HL-60/S4 treated with phorbol 12-myristate 13-acetate at 8.2 ng/mL for 4 days and 3 days (cell line): ENCODE data around the gene ELP5.

Source experiments
- in situ Hi-C: fragments of 300-500 bp; cut with MboI; formaldehyde crosslinking; loops from 2 replicates; pipeline ENCODE4 v1.15.0; 2022; ENCODE audit warnings: low sequenced_read_pairs

Gene ELP5

DNA sequence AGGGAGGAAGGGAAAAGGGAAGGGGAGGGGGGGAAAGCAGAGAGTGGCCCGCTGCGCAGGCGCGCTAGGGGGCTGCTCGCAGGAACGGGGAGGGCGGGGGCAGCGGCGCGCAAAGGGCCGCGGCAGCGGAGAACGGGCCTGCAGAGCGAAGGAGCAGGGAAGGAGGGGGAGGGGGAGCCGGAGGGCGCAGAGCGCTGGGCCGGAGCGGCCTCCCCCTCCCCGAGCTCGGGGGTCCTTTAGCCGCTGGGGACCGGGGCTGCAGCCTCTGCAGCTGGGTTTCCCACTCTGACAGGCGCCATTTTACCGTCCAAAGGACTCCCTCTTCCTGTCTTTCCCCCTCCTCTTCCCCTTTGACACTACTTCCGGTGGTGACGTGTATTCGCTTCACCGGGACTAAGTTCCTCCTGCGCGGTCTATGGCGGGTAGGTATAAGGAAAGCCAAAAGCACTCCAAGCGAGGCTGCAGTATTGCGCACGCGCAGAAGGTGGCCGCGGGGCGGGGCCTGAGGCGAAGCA is 297 bp upstream of the ELP5 start, which contains the start of gene CTDNEP1:
Gene CTDNEP1 (minus strand): TSS at position 74 of the 515 bp plus-strand sequence. CDS start 438 bp downstream, outside the sequence.
- in situ Hi-C loops, result no loop called here

DNA sequence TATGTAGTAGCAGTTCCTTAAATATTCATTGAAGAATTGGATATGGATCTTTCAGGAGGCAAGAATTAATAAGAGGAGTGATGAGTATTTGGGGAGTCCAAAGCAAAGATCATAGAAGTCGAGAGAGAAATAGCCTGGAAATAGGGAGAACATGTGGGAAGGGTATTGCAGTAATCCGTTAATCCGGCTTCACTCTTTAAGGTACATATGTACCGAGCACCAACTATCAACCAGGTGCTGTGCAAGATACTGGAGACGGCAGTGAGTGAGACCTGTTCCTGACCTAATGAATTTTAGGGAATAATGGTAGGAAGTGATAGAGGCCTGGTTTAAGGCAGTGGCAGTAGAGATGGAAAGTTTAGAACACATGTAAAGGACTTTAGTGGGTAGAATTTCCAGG is 1.1 kb downstream of the ELP5 start:
- in situ Hi-C loops, result no loop called here

DNA sequence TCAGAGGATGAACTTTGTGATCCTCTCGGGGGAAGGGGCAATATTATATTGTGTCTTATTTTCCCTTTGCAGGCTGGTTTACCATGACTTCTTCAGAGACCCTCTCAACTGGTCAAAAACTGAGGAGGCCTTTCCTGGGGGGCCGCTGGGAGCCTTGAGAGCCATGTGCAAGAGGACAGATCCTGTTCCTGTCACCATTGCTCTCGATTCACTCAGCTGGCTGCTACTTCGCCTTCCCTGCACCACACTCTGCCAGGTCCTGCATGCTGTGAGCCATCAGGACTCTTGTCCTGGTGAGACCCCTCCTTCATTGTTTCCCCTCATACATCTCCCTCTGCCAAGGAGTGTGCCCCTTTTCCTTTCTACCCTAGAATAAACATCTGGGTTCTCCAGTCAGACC is 2.5 kb downstream of the ELP5 start:
- in situ Hi-C loops, result no loop called here

DNA sequence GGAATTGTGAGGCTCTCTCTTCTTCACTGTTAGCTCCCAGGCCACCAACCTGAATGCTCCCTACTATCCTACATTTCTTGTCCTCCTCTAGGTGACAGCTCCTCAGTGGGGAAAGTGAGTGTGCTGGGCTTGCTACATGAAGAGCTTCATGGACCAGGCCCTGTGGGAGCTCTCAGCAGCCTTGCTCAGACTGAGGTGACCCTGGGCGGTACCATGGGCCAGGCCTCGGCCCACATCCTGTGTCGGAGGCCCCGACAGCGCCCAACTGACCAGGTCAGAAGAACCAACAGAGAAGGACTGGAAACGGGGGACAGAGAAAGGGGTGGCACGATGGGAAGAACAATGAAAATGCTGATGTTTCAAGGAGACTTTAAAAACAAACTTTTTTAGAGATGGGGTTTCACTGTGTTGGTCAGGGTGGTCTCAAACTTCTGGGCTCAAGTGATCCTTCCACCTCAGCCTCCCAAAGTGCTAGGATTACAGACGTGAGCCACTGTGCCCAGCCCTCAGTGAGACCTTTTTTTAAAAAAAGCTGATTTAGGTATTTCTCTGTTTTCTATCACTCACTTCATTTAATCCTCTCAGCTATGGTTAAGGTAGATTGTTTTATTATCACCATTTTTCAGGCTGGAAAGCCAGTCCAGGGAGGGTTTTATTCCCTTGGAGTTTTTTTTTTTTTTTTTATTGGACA is 4.9 kb downstream of the ELP5 start:
- in situ Hi-C loops, result no loop called here

DNA sequence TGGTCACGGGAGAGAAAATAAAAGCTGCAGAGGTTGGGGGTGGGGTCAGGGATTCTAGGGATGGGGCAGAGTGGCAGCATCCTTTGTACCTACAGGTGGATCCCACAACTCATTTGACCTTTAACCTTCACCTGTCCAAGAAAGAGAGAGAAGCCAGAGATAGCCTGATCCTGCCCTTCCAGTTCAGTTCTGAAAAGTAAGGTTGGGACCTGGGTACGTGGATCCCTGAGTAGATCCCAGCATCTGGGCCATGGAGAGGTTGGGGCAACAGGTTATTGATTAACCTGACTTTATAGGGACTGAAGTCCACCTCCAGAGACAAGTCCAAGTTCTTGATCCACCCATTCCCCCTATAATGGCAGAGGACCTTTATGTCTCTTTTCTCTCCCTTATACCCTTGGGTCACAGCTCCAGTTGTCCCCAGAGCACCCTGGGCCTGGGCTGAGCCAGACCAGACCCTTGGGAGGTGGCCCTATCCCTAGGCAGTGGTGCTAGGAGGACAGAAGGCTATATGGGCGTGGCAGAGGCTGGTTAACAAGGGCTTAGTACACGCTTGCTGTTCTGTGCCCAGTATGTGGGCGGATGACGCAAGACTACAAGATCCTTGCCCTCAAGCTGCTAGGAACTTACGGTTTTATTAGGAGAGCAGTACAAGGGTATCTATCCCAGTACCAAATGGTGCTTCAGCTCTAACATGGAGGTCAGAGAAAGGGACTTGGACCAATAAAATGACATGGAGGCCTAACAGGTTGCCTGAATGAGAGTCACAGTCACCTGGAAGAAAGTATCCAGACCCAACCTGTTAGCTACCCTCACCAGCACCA is 6.9 kb downstream of the ELP5 start:
- in situ Hi-C loops, result no loop called here

DNA sequence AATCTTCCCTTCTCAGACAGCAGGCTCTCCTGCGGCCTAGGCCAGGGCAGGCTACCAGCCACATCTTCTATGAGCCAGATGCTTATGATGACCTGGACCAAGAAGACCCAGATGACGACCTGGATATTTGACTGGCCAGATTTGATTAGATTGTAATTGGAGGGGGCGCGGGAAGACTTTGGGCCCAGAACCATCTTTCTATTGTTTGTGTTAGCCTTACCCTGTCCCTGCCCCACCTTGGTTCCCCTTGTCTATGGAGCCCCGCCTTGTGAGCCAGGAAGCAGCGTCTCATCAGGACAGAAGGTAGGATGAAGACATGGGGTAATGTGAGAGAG is 7.5 kb downstream of the ELP5 start:
- in situ Hi-C loops, result no loop called here

DNA sequence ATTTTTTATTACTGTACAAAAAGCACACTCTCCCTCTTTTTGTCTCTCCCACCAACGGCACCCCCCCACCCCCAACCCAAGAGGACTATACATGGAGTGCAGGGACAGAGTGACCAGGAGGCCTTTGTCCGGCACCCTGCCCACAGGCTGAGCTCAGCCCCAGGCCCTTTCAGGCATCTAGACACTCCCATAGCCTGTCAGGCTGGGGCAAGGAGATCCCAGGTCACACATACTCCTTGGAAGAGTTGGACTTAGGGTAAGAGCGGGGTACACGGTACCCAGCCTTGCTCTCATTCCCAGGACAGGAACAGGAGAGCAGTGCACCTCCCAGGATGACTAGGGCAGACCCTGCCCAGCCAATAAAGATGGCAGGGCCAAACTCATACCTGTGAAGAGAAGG is 8.1 kb downstream of the ELP5 start:
- in situ Hi-C loops, result no loop called here

DNA sequence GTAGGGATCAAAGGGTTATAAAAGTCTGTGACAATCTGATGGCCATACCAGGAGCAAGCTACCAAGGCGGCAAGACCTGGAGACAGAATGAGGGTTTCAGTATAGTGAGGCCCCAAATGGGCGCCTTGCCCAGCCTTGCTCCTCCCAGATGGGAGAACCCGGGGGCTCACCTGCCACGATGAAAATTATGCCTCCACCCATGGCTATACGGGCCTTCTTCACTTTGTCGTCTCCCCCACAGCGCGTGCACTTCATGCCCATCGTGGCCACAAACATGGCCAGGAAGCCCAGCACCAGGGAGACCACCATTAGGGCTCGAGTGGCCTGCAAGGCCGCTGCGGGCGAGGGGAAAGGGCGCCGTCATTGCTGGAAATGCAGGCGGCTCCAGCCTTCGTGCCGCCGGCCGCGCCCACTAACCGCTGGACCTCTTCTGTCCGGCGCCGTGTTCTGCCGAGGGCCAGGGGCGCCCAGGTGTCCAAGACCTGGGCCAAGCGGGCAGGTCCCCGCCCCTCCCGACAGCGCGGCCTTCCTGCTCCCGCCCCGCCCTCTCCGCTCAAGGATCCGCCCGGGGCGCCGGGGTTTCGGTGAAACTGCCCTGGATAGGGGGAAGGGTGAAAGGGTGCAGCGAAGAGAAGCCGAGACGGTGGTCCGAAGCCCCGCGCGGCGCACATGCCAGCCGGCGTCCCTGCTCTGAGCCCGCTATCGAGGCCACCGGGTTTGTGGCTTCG is 8.8 kb downstream of the ELP5 start:
- in situ Hi-C loops, result no loop called here

DNA sequence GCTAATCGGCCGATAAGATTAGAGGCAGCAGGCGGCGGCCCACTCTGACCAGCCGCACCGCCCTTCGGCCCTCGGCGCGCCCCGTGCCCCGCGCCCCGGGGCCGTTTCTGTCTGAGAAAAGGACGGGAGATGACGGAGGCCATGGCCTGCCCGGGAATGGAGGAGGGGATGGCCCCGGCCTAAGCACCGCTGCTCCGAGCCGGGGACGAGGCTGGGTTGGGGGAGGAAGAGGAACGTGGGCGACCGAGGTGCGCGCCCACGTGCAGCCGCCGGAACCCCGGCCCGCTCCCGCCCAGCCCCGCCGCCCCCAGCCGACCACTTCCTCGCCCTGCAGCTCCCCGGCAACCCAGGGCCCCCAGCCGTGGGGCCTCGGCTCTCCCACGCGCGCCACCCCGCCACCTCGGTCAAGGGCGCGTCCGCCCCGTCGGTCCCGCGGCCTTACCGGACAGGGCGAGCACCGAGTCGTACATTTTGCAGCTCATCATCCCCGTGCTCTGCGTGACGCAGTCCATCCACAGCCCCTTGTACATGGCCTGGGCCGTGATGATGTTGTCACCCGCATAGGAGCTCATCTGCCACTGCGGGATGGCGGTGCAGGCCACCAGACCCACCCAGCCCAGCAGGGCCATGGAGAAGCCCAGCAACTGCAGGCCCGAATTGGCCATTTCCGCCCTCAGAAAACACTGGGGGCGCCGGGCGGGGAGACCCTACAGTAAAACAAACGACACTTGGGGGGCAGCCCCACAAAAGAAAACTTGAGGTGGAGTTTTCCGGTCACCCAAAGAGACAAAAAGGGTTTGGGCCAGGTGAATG is 9.6 kb downstream of the ELP5 start:
- in situ Hi-C loops, result no loop called here

DNA sequence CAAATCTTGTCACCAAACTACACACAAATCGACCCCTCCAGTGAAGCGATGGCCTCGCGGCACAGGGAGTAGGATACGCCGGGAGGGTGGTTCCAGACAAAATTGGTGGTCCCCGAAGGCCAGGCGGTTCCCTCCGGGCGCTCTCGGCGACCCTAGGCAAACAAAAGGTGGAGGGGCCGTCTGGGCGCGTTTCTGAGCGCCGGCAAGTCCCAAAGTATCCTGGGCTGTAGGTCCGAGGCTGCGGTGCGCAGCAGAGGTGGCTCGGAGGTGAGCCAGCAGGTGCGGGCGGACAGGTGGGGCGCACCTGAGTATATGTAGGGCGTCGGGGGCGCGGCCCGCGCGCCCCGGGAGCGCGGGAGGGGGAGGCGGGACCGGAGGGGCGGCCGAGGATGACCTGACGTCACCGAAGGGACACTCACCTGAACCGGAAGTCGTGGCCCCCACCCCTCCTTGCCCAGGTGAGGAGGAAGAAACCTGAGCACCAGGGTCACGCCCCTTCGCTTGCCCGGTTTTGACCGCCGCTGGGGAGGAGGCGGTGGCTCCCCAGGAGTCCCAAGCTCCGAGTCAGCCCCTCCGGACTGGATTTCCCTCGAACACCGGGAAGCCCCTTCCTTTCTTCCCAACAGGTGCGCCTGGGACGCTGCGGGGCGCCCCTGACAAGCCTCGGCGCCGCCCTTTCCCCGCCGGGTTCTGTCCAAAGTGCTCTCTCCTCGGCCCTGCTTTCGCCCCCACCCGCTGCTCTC is 10.3 kb downstream of the ELP5 start, which contains the start of gene CLDN7:
Gene CLDN7 (minus strand): TSS at position 287 of the 743 bp plus-strand sequence. CDS start 435 bp downstream, outside the sequence.
- in situ Hi-C loops, result no loop called here

DNA sequence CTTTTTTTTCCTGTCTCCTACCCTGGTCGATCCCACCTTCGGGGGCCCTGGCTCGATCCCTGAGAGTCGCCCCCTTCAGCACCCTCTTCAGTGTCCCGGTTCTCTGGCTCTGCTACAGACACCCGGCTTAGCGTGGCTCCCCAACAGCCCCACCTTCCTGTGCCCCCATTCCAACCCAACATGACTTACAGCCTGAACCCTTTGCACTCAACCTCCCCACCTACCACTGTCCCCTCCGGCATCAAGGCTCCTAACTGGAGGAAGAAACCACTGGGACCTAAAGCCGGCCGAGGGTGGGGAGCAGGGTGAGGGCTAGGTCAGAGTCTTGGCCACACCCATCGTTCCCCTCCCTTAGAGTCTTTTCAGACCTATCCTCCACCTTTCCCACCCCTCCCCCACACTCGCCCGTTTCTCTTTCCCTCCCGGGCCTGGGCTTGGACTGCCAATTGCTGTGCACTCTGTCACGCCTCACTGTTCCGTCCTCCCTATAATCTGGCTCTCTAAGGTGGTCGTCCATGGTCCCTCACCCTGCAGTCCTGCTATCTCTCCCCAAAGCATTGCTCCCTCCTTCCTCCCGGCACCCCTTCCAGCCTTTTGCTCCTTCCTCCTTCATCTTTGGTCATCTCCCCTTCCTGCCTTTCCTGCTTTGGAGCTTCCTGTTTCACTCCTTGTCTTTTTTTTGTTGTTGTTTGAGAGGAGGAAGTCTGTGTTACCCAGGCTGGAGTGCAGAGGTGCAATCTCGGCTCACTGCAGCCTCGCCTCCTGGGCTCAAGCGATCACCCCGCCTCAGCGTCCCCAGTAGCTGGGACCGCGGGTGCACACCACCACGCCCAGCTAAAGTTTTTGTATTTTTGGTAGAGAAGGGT is 11.2 kb downstream of the ELP5 start:
- in situ Hi-C loops, result no loop called here

DNA sequence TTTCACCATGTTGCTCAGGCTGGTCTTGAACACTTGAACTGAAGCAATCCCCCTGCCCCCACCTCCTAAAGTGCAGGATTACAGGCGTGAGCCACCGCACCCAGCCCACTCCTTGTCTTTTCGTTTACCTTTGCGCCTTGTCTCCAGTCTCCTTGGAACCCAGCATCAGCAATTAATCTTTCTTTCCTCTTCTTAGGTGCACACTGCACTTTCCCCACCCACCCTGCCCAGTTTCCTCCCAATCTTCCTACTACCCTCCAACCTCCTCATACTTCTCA is 11.7 kb downstream of the ELP5 start:
- in situ Hi-C loops, result no loop called here

DNA sequence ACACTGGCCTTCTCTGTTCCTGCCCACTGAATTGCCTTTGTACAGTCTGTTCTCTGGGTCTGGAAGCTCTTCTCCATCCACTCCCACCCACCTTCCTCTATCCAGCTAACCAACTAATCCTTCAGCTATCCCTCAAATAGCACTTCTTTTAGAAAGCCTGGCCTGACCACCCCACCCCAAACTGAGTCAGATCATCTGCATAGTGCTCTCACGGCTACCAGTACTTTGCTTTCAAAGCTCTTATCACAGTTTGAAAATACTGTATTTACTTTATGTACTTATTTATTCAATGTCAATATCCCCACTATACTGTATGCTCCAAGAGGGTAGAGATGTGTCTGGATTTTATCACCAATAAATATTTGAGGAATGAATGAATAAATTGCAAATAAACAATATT is 14.8 kb downstream of the ELP5 start:
- in situ Hi-C loops, result no loop called here

DNA sequence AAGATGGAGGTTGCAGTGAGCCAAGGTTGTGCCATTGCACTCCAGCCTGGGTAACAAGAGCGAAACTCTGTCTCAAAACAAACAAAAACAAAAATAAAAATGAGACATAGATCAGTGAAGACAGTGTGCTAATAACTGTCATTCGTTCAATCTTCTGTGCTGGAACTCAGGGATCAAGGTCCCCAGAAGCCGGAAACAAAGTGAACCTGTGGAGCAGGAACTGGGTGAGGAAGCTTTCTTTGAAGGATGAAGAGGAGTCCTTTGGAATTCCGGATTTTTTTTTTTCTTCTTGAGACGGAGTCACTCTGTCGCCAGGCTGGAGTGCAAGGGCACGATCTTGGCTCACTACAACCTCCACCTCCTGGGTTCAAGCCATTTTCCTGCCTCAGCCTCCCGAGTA is 27.4 kb downstream of the ELP5 start:
- in situ Hi-C loops, result no loop called here

DNA sequence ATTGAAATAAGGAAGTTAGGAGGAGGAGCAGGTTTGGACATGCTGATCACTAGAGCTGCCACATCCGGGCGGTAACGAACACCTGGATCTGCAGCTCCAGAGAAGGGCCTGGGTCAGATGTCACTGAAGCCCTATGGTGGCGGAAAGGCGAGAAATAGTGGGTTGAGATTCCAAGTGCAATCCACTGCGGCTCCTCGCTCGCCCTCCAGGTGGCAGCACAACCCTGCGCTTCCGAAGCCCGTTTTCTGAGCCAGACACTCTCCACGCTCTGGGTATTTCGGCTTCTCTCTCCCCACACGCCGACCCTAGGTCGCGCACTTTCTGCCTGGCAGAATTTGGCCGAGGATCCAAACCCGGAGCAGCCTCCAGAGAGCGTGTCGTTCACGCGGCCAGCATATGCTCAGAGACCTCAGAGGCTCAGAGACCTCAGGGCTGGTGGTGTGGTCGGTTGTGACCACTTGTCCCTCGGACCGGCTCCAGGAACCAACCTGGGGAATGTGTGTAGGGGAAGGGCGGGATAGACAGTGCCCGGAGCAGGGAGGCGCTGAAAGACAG is 28.6 kb downstream of the ELP5 start:
- in situ Hi-C loops, result no loop called here

DNA sequence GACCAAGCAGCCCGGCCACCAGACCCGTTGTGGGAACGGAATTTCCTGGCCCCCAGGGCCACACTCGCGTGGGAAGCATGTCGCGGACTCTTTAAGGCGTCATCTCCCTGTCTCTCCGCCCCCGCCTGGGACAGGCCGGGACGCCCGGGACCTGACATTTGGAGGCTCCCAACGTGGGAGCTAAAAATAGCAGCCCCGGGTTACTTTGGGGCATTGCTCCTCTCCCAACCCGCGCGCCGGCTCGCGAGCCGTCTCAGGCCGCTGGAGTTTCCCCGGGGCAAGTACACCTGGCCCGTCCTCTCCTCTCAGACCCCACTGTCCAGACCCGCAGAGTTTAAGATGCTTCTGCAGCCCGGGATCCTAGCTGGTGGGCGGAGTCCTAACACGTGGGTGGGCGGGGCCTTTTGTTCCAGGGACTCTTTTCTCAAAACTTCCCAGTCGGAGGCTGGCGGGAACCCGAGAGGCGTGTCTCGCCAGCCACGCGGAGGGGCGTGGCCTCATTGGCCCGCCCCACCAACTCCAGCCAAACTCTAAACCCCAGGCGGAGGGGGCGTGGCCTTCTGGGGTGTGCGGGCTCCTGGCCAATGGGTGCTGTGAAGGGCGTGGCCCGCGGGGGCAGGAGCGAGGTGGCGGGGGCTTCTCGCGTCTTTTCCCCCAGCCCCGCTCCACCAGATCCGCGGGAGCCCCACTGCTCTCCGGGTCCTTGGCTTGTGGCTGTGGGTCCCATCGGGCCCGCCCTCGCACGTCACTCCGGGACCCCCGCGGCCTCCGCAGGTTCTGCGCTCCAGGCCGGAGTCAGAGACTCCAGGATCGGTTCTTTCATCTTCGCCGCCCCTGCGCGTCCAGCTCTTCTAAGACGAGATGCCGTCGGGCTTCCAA is 29.3 kb downstream of the ELP5 start, which contains the start of gene SLC2A4:
Gene SLC2A4 (plus strand): TSS at position 645 of the 879 bp plus-strand sequence. CDS start 217 bp downstream, at position 862.
- in situ Hi-C loops, result no loop called here

DNA sequence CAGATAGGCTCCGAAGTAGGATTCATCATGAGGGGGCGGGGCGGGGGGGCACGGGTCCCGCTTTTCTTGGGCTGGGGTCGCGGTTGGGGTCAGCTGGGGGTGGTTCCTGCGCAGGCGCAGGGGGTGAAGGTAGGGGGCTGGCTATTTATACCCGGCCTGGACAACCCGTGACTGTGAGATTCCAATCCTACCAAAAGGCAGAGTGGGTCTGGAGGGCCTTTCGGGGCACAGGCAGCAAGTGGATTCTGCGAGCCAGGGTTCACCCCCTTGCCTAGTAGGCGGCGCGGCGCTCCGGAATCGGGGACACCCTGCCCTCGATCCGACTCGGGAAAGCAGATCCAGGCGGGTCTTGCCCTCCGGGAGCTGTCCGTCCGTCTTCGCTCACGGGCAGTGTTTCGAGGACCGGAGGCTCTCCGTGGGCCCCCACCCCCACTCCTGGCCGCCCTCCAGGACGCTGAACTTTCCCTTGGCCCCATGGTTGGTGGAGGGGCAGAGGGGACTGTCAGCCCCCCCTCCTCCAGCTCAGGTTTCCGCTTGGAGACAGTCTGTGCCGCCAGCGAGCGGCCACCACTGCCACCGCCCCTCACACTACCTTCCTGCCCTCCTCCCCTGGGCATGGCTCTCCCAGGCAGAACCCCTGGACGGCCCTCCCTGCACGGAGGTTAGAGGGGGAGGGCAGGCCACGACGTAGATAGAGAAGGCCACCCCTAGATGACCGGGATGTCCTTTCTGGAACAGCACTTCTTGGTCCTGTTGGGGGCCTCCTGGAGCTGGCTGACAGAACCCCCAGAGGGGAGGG is 30.1 kb downstream of the ELP5 start:
- in situ Hi-C loops, result no loop called here
